PC-3 (cell line): ENCODE measurements around the gene ISL2. TPM values are rescaled to one million over a fixed set of nuclear protein-coding genes. Genes with fewer than 3 reads are reported as not detected.

Experiments used
- ATAC-seq: fragments of 200-7000 bp; cut with Tn5 transposase; 2 replicates; pipeline ENCODE4 v1.9.1; 2020; ENCODE audit warnings: mild to moderate bottlenecking, moderate library complexity
- BruUV-seq: library from RNA; stranded (reverse); fragments of 400-500 nt; replicated peaks from 2 replicates; lab custom pipeline; 2021; lab: Mats Ljungman, UMichigan
- CTCF ChIA-PET: fragments of 300-600 bp; sonication (Branson Sonifier 250); formaldehyde crosslinking; loops from one replicate; lab custom pipeline; 2022; ENCODE audit warnings: antibody characterized with exemption; lab: Charles Lee
- POLR2A ChIA-PET: fragments of 300-600 bp; sonication (Branson Sonifier 250); formaldehyde crosslinking; loops from one replicate; lab custom pipeline; 2022; ENCODE audit warnings: antibody characterized with exemption; ENCODE audit not compliant: unreplicated experiment; lab: Charles Lee
- DNase-seq: peaks from one replicate; pipeline ENCODE4 v3.0.0-alpha.2; 2015
- H2AFZ ChIP-seq: fragments of 300-600 bp; sonication (generic); 2 replicates; pipeline ENCODE4 v1.6.0; 2016; ENCODE audit warnings: antibody characterized with exemption, low read length
- H3F3A ChIP-seq: fragments of 300-600 bp; sonication (generic); one replicate; pipeline ENCODE4 v1.6.0; 2017; ENCODE audit warnings: antibody characterized with exemption, low read length, control low read depth, mild to moderate bottlenecking; ENCODE audit not compliant: unreplicated experiment
- H3K27ac ChIP-seq: fragments of 300-600 bp; sonication (generic); 2 replicates; pipeline ENCODE4 v1.5.1; 2016; ENCODE audit warnings: mild to moderate bottlenecking, low read length
- H3K27me3 ChIP-seq: fragments of 300-600 bp; sonication (generic); 2 replicates; pipeline ENCODE4 v1.6.1; 2016; ENCODE audit warnings: low read length, mixed read lengths
- H3K36me3 ChIP-seq: fragments of 300-600 bp; sonication (generic); 2 replicates; pipeline ENCODE4 v1.6.1; 2016; ENCODE audit warnings: low read depth, mixed run types, low read length, mixed read lengths
- H3K4me1 ChIP-seq: fragments of 300-600 bp; sonication (generic); 2 replicates; pipeline ENCODE4 v1.5.1; 2016; ENCODE audit warnings: low read length; ENCODE audit not compliant: insufficient read depth
- H3K4me2 ChIP-seq: fragments of 300-600 bp; sonication (generic); 2 replicates; pipeline ENCODE4 v1.6.0; 2016; ENCODE audit warnings: low read length
- H3K4me3 ChIP-seq: fragments of 300-600 bp; sonication (generic); 2 replicates; pipeline ENCODE4 v1.5.1; 2016; ENCODE audit warnings: mild to moderate bottlenecking, low read length, mixed read lengths
- H3K79me2 ChIP-seq: fragments of 300-600 bp; sonication (generic); 2 replicates; pipeline ENCODE4 v1.6.1; 2017; ENCODE audit warnings: low read length, mixed read lengths
- H3K9ac ChIP-seq: fragments of 300-600 bp; sonication (generic); 2 replicates; pipeline ENCODE4 v1.6.0; 2016; ENCODE audit warnings: mild to moderate bottlenecking, low read length
- H3K9me2 ChIP-seq: fragments of 300-600 bp; sonication (generic); replicated peaks from 2 replicates; pipeline ENCODE4 v1.6.1; 2016; ENCODE audit warnings: mixed run types, low read length, mixed read lengths
- H3K9me3 ChIP-seq: fragments of 300-600 bp; sonication (generic); 2 replicates; pipeline ENCODE4 v1.6.1; 2016; ENCODE audit warnings: low read length, mixed read lengths
- H4K20me1 ChIP-seq: fragments of 300-600 bp; sonication (generic); 2 replicates; pipeline ENCODE4 v1.6.1; 2016; ENCODE audit warnings: low read length, mixed read lengths
- EZH2 ChIP-seq: fragments of 300-600 bp; sonication (generic); IDR thresholded peaks from one replicate; pipeline ENCODE4 v1.6.1; 2017; ENCODE audit warnings: antibody characterized with exemption, mild to moderate bottlenecking, low read length; ENCODE audit not compliant: unreplicated experiment
- EZH2phosphoT487 ChIP-seq: fragments of 300-600 bp; sonication (generic); IDR thresholded peaks from 2 replicates; pipeline ENCODE4 v1.6.1; 2018; ENCODE audit warnings: mild to moderate bottlenecking, antibody characterized with exemption, low read length, borderline replicate concordance
- intact Hi-C: fragments of 100-400 bp; cut with micrococcal nuclease; formaldehyde crosslinking; loops from 2 replicates; pipeline ENCODE4 v1.9.0; 2023
- total RNA-seq: library from RNA; depleted of rRNA; stranded (reverse); fragments of >200 nt; gene quantifications from 2 replicates; pipeline ENCODE4 v1.2.3, GENCODE V29; 2014
- TF ChIP-seq, protein P1 (sequence below): fragments of 300-600 bp; sonication (generic); conservative IDR thresholded peaks from 2 replicates; pipeline ENCODE4 v1.5.1; 2017; ENCODE audit warnings: antibody characterized with exemption, low read depth, mild to moderate bottlenecking, low read length

ISL2 gene
- total RNA-seq, 1 experiment from 2014 or later: 3.6 TPM

DNA sequence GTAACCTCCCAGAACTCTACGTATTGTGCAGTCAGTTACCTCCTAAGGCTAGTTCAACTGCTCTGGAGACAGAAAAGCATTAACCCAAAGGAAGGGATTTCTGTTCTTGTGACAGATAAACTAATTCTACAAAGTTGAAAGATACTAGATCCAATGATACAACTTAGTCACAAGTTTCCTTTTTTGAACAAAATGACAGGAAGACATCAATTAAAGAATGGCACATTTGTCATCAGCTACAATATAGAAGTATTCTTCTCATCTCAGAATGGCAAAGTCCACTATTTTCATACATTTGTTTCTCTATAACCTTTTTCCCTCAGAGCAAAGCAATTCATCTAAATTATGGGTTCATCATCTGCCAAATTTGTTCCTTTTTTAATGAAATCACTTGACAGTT, 43.7 kb downstream of the ISL2 start:
- Histone ChIP-seq H4K20me1 (no peaks in the 10 kb centered on the region), H3K27ac (no peak overlapping the region), H3K4me1 (peaks cover 11% of the 10 kb centered on the region), H3K9ac (no peak overlapping the region), H3K4me3 (no peak overlapping the region), H3K27me3 (no peaks in the 10 kb centered on the region), H3F3A (no peaks in the 10 kb centered on the region), H3K4me2 (no peak overlapping the region), H3K9me3 (no peaks in the 10 kb centered on the region), H3K36me3 (no peaks in the 10 kb centered on the region), H2AFZ (no peak overlapping the region), H3K9me2 (no peaks in the 10 kb centered on the region), H3K79me2 (no peaks in the 10 kb centered on the region)
- ATAC-seq: no peak
- ChIA-PET POLR2A (interaction anchor here (0.5 kb wide), 1 partner anchor 10 kb away, joined by 13 read pairs; no protein-coding TSS in a partner anchor), CTCF (no interaction called here)
- intact Hi-C loops: no loop called here
- no TSS peak for BruUV-seq
- DNase-seq: no peak
- no peak for TF ChIP-seq EZH2phosphoT487
- TF ChIP-seq, protein P1, sequence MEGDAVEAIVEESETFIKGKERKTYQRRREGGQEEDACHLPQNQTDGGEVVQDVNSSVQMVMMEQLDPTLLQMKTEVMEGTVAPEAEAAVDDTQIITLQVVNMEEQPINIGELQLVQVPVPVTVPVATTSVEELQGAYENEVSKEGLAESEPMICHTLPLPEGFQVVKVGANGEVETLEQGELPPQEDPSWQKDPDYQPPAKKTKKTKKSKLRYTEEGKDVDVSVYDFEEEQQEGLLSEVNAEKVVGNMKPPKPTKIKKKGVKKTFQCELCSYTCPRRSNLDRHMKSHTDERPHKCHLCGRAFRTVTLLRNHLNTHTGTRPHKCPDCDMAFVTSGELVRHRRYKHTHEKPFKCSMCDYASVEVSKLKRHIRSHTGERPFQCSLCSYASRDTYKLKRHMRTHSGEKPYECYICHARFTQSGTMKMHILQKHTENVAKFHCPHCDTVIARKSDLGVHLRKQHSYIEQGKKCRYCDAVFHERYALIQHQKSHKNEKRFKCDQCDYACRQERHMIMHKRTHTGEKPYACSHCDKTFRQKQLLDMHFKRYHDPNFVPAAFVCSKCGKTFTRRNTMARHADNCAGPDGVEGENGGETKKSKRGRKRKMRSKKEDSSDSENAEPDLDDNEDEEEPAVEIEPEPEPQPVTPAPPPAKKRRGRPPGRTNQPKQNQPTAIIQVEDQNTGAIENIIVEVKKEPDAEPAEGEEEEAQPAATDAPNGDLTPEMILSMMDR: no peak
- TF ChIP-seq EZH2: no peak

DNA sequence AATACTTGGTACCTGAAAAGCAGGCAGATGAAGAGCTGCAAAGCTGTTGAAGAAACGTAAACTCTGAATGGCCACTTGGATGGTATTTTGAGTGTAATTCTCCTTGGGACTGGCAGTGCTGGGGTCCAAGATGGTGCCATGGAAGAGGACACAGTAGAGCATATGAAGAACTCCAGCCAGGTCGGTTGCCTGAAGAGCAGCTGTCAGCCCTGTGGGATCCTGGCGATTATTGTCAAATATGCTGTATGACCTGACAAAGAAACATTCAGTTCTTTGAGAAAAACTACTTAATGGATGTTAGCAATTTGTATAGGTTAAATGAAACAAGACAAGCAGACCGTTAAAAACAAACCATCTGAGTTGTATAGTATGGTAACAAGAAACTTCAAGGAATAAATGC, 44.8 kb downstream of the ISL2 start:
- DNase-seq (no peak), ATAC-seq (no peak)
- POLR2A ChIA-PET: no interaction called here
- Histone ChIP-seq H3K4me2 (no peak overlapping the region), H3K27me3 (no peaks in the 10 kb centered on the region), H3F3A (peaks cover under 1% of the 10 kb centered on the region), H3K4me1 (peaks cover 21% of the 10 kb centered on the region), H3K4me3 (no peak overlapping the region), H3K9me2 (no peaks in the 10 kb centered on the region), H3K27ac (no peak overlapping the region), H4K20me1 (no peaks in the 10 kb centered on the region), H2AFZ (no peak overlapping the region), H3K9ac (no peak overlapping the region), H3K36me3 (no peaks in the 10 kb centered on the region), H3K79me2 (no peaks in the 10 kb centered on the region), H3K9me3 (no peaks in the 10 kb centered on the region)
- CTCF ChIA-PET: no interaction called here
- intact Hi-C loops: no loop called here
- no TSS peak for BruUV-seq
- TF ChIP-seq, protein P1: no peak
- TF ChIP-seq EZH2 (no peak), EZH2phosphoT487 (no peak)

DNA sequence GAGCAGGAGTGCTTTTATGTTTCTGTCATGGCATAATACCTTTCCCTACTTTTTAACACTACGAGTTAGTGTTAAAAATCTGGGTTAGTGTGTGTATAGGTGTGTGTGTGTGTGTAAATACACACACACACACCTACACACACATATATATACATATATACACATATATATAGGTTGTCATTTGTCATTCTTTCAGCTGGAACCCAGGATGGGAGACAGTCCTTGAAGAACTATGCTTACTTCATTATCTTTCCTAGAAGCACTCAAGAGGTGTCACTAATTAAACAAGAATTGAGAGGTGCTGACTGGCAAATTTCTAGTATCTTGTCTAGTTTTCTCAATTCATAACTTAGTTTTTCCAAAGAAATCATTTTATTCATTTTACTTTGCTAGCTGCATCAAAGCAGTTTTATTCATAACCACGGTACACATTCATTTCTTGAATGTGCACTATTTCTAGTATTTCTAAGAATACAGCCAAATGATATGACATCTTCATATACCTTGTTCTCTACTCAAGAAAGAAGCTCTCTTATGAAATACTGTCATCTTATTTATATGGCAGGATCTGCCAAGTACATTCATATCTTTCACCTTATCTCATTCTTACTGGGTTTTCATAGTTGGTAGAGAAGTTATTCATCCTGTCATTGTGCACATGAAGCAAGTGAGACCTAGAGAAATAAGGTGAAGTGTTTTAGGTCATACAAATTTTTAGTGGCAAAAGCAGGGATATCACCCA, 46.6 kb downstream of the ISL2 start:
- Histone ChIP-seq H3K4me2 (no peak overlapping the region), H2AFZ (no peak overlapping the region), H3K9ac (no peak overlapping the region), H3K27me3 (no peaks in the 10 kb centered on the region), H3K9me3 (no peaks in the 10 kb centered on the region), H3K79me2 (no peaks in the 10 kb centered on the region), H3F3A (peaks cover 13% of the 10 kb centered on the region), H3K4me1 (peaks cover 39% of the 10 kb centered on the region), H3K9me2 (0 out of 2 replicates have a peak, but pooled peaks cover 7% of the 10 kb centered on the region), H3K36me3 (no peaks in the 10 kb centered on the region), H3K4me3 (no peak overlapping the region), H3K27ac (no peak overlapping the region), H4K20me1 (no peaks in the 10 kb centered on the region)
- TF ChIP-seq, protein P1: no peak
- TF ChIP-seq EZH2 (no peak), EZH2phosphoT487 (no peak)
- no peak for ATAC-seq
- DNase-seq: no peak
- intact Hi-C loops: no loop called here
- BruUV-seq: no TSS peak
- POLR2A ChIA-PET: no interaction called here
- CTCF ChIA-PET: no interaction called here
